HG03039 (cell line): Measurements from ENCODE around the gene TRIM71.
"Not testable (repeated sequence)": the region's sequence is repeated elsewhere in the genome, so short reads cannot be mapped to it uniquely, and the experiment has no call there.

ENCODE experiments used
- ATAC-seq: cut with Tn5 transposase; IDR thresholded peaks from one replicate; pipeline ENCODE4 v1.9.1; 2021; ENCODE audit warnings: mild to moderate bottlenecking, moderate library complexity; ENCODE audit not compliant: unreplicated experiment

The TRIM71 gene

GRCh38 chr3:32817558-32818228 is at the start of gene TRIM71:
Gene TRIM71 (plus strand): TSS chr3:32817997. CDS start chr3:32818081, 84 bp downstream.
- ATAC-seq, result no peak

- no peak for ATAC-seq
Measured at GRCh38 chr3:32778389-32778788, 39.4 kb upstream of the TRIM71 start.

DNA sequence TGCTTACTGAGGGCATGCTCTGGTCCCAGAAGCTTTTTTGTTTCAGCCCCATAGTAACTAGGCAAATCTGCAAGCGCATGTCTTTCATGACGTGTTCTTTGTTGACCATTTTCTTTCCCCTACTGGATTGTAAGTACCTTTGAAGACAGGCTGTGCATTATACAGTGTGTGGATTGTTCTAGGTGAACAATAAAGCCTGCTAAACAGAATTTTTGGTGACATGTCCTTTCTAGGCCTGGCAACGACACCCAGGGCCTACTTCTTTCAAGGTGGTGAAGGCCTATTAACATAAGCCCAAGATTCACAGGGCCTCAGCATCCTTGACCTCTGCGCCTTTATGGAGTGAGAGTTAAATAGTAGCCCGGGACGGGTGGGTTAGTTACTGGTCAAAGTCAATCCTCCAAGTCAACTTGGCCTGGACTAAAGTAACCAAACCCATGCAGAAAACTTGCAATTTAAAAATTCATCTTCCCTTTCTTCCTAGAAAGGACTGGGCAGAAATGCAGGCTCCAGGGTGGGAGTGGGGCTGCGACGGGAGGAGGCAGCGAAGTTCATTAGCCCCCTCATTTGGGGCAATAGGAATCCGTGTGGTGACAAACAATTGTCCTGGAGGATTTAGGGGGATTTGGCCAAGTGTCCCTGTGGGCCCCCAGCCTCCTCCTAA is 37.6 kb upstream of the TRIM71 start:
- ATAC-seq, result no peak

- peak; percentile 44 for ATAC-seq
Measured at GRCh38 chr3:32780735-32781210, 37.0 kb upstream of the TRIM71 start.

- peak; percentile 89 for ATAC-seq
Measured at GRCh38 chr3:32781211-32781968, 36.4 kb upstream of the TRIM71 start.

- not testable (repeated sequence) for ATAC-seq
Measured at GRCh38 chr3:32781969-32782270, 35.9 kb upstream of the TRIM71 start.

DNA sequence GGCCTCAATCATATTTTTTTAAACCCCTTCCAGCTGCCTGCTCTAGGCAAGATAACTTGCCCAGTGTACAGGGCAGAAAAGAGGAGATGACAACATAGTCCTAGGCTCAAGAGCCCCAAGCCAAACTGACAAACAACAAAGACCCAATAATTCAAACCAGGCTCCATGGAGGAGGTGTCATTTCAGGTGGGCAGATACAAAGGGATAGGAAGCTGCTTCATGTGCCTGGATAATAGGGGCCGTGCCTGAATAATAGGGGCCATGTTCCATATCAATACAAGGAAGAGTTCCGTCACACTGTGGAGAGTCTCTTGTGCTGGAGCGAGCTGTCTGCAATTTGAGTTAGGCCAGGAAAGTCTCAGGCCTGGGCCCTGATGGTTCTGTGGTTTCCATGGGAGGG is 35.4 kb upstream of the TRIM71 start:
- ATAC-seq, result no peak

- no peak for ATAC-seq
Measured at GRCh38 chr3:32791833-32792232, 26.0 kb upstream of the TRIM71 start.

DNA sequence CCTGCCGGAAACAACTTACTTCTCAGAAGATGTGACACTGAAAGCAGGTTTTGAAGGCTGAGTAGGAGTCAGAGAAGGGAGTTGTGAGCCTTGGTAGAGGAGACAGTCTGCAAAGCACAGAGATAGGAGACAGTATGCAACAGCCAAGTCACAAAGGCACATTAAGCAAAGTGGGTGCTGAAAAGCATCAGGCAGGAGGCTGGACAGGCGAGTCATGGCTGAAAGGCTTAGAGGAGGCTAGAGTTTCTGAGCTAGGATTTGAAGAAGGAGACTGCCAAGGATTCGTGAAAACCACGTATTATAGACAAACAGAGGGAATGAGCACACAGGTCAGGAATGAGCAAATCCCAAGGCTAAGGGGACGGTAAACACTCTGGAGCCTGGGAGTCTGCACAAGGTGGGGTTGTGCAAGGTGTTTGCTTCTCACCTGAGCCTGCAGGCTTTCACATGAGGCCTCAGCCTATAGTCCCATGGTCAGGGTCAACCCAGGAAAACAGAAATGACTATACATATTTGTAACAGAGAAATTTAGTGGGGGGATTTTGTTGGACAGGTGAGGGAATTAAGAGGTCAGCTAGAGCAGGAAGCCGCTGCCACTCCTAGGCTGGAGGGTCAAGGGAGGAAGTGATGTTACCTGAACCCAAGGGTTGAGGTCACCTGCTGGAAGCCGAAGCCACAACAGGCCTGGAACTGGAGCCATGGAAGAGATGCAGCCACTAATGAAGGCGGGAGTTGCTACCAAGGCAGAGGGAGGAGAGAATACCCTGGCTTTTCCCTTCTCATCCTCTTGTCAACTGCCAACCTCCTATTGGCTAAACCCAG is 23.1 kb upstream of the TRIM71 start:
- ATAC-seq, result no peak

- not testable (repeated sequence) for ATAC-seq
Measured at GRCh38 chr3:32796384-32796950, 21.3 kb upstream of the TRIM71 start.

DNA sequence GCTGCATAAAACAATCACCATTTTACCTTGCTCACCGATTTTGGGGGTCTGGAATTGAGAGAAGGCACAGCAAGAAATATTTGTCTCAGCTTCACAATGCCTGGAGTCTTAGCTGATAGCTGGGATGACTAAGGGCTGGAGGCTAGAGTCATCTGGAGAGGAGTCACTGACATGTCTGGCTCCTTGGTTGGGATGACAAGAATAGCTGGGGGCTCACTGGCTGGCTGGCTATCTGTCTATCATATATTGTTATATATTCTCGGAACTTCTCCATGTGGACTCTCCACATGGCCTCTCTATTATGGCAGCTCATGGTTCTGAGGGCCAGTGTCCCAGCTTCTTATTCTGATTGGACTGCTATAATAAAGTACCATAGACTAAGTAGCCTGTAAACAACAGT is 20.0 kb upstream of the TRIM71 start:
- no peak for ATAC-seq

- not testable (repeated sequence) for ATAC-seq
Measured at GRCh38 chr3:32801440-32801839, 16.4 kb upstream of the TRIM71 start.

DNA sequence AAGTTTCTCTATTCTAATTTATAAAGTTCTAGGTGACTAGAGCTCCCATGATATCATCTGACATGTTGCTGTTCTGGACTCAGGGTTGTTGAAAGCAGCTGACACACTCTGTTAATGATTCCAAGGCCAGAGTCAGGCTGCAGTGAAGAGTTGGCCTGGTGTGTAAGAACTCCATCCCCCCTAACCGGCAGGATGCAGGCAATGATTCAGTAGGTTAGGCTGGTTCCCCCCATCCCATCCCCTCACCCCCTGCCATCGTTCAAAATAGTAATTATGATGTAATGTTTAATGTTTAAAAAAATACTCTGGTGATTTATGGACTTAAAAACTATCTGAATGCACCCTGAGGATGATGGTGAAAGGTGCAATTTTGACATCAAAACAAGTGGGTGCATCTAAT is 4.6 kb upstream of the TRIM71 start:
- no peak for ATAC-seq

DNA sequence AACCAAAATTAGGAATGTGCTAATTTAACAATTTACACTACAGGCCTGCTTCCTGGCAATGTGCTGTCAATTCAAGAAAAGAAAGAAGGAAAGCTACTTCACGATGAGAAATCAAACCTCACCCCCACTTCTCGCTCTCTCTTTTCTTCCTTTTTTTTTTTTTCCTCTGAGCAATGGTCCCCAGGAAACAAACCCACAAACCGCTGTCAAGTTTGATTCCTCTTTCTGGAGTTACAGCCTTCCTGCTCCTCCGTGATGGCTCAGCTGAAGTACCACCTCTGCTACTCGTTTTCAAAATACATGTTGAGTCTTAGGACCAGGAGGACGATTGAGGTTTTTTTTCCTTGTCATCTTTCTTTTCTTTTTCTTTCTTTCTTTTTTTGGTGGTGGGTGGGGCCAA is 3.4 kb upstream of the TRIM71 start:
- ATAC-seq, result no peak

DNA sequence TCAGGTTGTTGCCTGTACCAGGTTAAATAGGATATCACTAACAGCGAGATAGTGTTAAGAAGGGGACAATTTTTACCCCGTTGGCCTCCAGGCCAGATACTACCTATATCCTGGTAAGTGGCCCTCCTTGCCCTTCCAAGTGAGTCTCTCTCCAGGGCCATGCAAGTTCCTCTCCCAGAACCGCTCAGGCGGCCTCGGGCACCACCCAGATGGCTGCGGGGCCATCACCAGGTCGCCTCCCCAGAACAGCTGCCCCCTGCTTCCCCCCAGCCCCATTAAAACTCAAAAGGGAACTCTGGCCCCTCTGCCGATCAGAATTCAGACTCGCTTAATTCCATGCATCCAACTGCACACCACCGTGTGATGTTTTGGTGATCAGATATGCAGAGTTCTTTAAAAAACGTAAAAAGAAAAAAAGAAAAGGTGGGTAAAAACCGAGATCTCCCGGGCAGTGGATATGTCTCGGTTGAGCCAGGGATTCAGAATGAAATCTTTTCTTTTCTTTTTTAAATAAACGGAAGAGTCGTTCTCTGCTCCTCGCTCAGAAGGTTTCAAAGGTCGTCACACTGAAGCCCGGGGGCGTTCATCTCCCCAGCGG is 1.9 kb upstream of the TRIM71 start:
- ATAC-seq, result no peak

DNA sequence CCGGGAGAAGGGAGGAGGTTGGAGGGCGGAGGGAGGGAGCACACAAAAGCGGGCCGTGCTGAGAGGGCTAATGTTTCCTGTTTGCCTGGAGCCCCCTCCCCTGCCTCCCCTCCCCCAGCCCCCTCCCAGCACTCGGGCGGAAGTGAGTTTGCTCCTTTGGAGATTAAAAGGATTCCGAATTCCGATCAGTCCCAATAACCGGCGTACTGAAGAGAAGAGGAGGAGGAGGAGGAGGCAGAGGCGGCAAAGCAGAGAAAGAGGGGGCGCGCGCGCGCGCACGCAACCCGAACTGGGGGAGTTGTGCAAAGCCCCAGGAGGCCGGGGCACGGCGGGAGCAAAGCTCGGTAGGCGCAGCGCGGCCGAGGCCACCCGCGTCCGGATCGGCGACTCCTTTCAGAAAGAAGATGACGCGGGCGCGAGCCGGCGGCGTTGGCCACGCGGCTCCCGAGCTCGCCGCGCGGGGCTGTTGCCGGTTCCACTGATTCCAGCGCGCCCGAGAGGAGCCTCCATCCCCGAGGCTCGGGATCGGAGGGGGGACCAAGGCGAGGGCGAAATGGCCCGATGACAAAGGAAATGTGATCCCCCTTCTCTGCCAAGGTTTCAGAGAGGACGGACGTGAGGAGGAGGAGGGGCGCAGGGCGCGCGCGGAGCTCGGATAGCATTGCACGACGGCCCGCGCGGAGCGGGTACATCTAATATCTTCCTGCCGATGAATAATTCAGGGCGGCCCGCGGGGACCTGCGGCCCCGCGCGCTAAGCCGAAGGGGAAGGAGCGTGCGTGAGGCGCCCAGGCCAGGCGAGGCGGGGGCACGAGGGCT is 1.1 kb upstream of the TRIM71 start:
- no peak for ATAC-seq

DNA sequence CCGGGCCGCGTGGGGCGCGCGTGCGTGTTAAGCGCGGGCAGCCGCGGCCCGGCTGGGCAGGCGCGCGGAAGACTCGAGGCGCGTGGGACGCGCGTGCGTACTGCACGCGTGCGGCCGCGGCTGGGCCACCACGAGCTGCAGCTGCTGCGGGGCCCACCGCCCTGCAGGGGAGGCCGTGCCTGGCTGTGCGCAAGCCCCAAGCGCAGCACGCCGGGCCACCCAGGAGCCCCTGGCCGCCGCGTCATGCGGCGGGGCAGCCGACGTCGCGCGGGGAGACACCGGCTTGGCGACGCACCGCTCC is 590 bp upstream of the TRIM71 start:
- ATAC-seq, result no peak

DNA sequence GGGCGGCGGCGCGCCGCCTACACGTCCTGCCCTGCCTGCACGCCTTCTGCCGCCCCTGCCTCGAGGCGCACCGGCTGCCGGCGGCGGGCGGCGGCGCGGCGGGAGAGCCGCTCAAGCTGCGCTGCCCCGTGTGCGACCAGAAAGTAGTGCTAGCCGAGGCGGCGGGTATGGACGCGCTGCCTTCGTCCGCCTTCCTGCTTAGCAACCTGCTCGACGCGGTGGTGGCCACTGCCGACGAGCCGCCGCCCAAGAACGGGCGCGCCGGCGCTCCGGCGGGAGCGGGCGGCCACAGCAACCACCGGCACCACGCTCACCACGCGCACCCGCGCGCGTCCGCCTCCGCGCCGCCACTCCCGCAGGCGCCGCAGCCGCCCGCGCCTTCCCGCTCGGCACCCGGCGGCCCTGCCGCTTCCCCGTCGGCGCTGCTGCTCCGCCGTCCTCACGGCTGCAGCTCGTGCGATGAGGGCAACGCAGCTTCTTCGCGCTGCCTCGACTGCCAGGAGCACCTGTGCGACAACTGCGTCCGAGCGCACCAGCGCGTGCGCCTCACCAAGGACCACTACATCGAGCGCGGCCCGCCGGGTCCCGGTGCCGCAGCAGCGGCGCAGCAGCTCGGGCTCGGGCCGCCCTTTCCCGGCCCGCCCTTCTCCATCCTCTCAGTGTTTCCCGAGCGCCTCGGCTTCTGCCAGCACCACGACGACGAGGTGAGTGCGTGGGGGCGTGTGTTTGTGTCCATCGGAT is 602 bp downstream of the TRIM71 start:
- ATAC-seq, result no peak

DNA sequence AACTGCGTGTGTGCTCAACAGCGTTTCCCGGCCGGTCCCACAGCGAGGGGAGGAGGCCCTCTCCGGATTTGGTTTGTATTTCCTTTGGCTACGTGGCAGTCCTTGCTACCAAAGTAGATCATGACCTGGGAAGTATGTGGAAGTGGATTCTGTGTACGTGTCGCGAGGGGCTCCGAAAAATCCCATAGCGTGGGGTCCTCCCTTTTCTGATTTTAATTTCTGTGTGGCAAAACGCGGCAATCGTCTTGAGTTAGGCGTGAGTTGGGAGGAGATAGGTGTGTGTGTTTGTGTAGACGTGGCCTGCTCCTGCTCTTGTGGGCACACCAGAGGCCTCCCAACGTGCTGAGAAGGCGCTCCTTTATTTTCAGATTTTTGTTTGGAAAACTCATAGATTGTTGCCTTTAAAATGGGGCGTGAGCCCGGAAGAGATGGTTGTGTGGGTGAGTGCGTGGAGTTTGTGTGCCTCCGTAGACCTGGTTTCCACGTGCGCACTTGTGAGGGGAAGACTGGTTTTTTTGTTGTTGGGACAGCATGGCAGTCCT is 1.2 kb downstream of the TRIM71 start:
- ATAC-seq, result no peak
